IMR-90 (cell line): ENCODE measurements around the gene RIMS1.

ENCODE experiments used
- CTCF ChIP-seq: conservative IDR thresholded peaks from 2 replicates; pipeline ENCODE4 v1.5.1; 2012; ENCODE audit warnings: mild to moderate bottlenecking, low read depth, low read length, improper control_type of control experiment
- ELK1 ChIP-seq: fragments of 150-350 bp; IDR thresholded peaks from 2 replicates; pipeline ENCODE4 v1.6.1; 2016; ENCODE audit warnings: low read depth, mild to moderate bottlenecking, low read length, moderate library complexity, borderline replicate concordance
- MXI1 ChIP-seq: IDR thresholded peaks from 2 replicates; pipeline ENCODE4 v1.6.1; 2012; ENCODE audit warnings: low read depth, mild to moderate bottlenecking, low read length, moderate library complexity, borderline replicate concordance
- POLR2A ChIP-seq: IDR thresholded peaks from 2 replicates; pipeline ENCODE4 v1.6.1; 2012; ENCODE audit warnings: mild to moderate bottlenecking, low read depth, low read length

GRCh38 chr6:71908162-71908765, 21.9 kb downstream of the RIMS1 start:
- TF ChIP-seq CTCF (no peak), MXI1 (no peak), ELK1 (no peak), POLR2A (no peak)
